Measurements from ENCODE around the gene VPS50.

VPS50 gene

GRCh38 chr7:93399642-93400041, 167.5 kb downstream of the VPS50 start:
- TF ChIP-seq USF1 (IDR thresholded peaks at IDR 0.05), result no peak
- TF ChIP-seq ZBTB7A (IDR thresholded peaks at IDR 0.05; ENCODE audit: low read depth), result no peak
- no peak for TF ChIP-seq CREB1 (IDR thresholded peaks at IDR 0.05; ENCODE audit: low read depth)
- no peak for TF ChIP-seq CEBPB (IDR thresholded peaks at IDR 0.05)
- no peak for TF ChIP-seq RAD21 (IDR thresholded peaks at IDR 0.05; ENCODE audit: low read depth)
- TF ChIP-seq MAX (IDR thresholded peaks at IDR 0.05), result no peak
- no peak for TF ChIP-seq EGR1 (IDR thresholded peaks at IDR 0.05)
- no peak for TF ChIP-seq TCF12 (IDR thresholded peaks at IDR 0.05; ENCODE audit: low read depth)
- no peak for TF ChIP-seq REST (IDR thresholded peaks at IDR 0.05; ENCODE audit: low read depth)
- no peak for TF ChIP-seq YY1 (IDR thresholded peaks at IDR 0.05; ENCODE audit: low read depth)
- TF ChIP-seq EP300 (IDR thresholded peaks at IDR 0.05; ENCODE audit: borderline replicate concordance), result no peak
- no peak for TF ChIP-seq FOXM1 (IDR thresholded peaks at IDR 0.05; ENCODE audit: borderline replicate concordance, low read depth)
- TF ChIP-seq TEAD4 (IDR thresholded peaks at IDR 0.05), result no peak
- TF ChIP-seq NFIC (IDR thresholded peaks at IDR 0.05), result no peak
- no peak for TF ChIP-seq TAF1 (IDR thresholded peaks at IDR 0.05; ENCODE audit: low read depth)

GRCh38 chr7:93402944-93403343, 170.8 kb downstream of the VPS50 start:
- no peak for TF ChIP-seq USF1 (IDR thresholded peaks at IDR 0.05)

GRCh38 chr7:93407239-93407638, 175.1 kb downstream of the VPS50 start:
- TF ChIP-seq TEAD4 (IDR thresholded peaks at IDR 0.05), result no peak
- TF ChIP-seq EP300 (IDR thresholded peaks at IDR 0.05; ENCODE audit: borderline replicate concordance), result no peak
- TF ChIP-seq EGR1 (IDR thresholded peaks at IDR 0.05), result no peak
- no peak for TF ChIP-seq CREB1 (IDR thresholded peaks at IDR 0.05; ENCODE audit: low read depth)
- TF ChIP-seq REST (IDR thresholded peaks at IDR 0.05; ENCODE audit: low read depth), result no peak
- TF ChIP-seq TAF1 (IDR thresholded peaks at IDR 0.05; ENCODE audit: low read depth), result no peak
- no peak for TF ChIP-seq CEBPB (IDR thresholded peaks at IDR 0.05)
- TF ChIP-seq RAD21 (IDR thresholded peaks at IDR 0.05; ENCODE audit: low read depth), result no peak
- TF ChIP-seq TCF12 (IDR thresholded peaks at IDR 0.05; ENCODE audit: low read depth), result no peak
- TF ChIP-seq YY1 (IDR thresholded peaks at IDR 0.05; ENCODE audit: low read depth), result no peak

GRCh38 chr7:93409324-93409723, 177.2 kb downstream of the VPS50 start:
- no peak for TF ChIP-seq EGR1 (IDR thresholded peaks at IDR 0.05)
- TF ChIP-seq REST (IDR thresholded peaks at IDR 0.05; ENCODE audit: low read depth), result no peak
- TF ChIP-seq MAX (IDR thresholded peaks at IDR 0.05), result no peak
- no peak for TF ChIP-seq TAF1 (IDR thresholded peaks at IDR 0.05; ENCODE audit: low read depth)
- no peak for TF ChIP-seq FOXM1 (IDR thresholded peaks at IDR 0.05; ENCODE audit: borderline replicate concordance, low read depth)
- TF ChIP-seq YY1 (IDR thresholded peaks at IDR 0.05; ENCODE audit: low read depth), result no peak
- TF ChIP-seq EP300 (IDR thresholded peaks at IDR 0.05; ENCODE audit: borderline replicate concordance), result no peak
- no peak for TF ChIP-seq ZBTB7A (IDR thresholded peaks at IDR 0.05; ENCODE audit: low read depth)
- no peak for TF ChIP-seq TEAD4 (IDR thresholded peaks at IDR 0.05)
- TF ChIP-seq CEBPB (IDR thresholded peaks at IDR 0.05), result no peak
- no peak for TF ChIP-seq USF1 (IDR thresholded peaks at IDR 0.05)
- TF ChIP-seq RAD21 (IDR thresholded peaks at IDR 0.05; ENCODE audit: low read depth), result no peak
- TF ChIP-seq TCF12 (IDR thresholded peaks at IDR 0.05; ENCODE audit: low read depth), result no peak
- no peak for TF ChIP-seq CREB1 (IDR thresholded peaks at IDR 0.05; ENCODE audit: low read depth)
- no peak for TF ChIP-seq NFIC (IDR thresholded peaks at IDR 0.05)
